Erythroblast (primary cell): Measurements from ENCODE around the gene ZNF440.

Experiments
- GATA1 ChIP-seq: IDR thresholded peaks from 2 replicates; pipeline ENCODE4 v1.6.1; 2011; ENCODE audit warnings: low read depth, mild to moderate bottlenecking, control low read depth, low read length, moderate library complexity
- POLR2A ChIP-seq: IDR thresholded peaks from 2 replicates; pipeline ENCODE4 v1.6.1; 2011; ENCODE audit warnings: mild to moderate bottlenecking, low read length

DNA sequence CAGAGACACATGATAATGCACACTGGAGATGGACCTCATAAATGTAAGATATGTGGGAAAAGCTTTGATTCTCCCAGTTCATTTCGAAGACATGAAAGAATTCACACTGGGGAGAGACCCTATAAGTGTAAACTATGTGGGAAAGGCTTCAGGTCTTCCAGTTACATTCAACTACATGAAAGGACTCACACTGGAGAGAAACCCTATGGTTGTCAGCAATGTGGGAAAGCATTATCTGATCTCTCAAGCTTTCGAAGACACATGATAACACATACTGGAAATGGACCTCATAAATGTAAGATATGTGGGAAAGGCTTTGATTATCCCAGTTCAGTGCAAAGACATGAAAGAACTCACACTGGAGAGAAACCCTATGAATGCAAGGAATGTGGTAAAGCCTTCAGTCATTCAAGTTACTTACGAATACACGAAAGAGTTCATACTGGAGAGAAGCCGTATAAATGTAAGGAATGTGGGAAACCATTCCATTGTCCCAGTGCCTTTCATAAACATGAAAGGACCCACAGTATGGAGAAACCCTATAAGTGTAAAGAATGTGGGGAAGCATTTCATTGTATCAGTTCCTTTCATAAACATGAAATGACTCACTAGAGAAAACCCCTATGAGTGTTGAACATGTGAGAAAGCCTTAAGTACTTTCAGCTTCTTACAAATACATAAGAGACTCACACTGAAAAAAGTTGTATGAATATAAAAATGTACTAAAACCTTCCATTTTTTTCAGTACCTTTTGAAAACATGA lies 32.6 kb upstream of the ZNF440 start:
- no peak for TF ChIP-seq POLR2A
- TF ChIP-seq GATA1, result no peak
